WTC11 (cell line): ENCODE results near the gene EBI3.

ENCODE experiments used
- E2F5 ChIP-seq: sonication (generic); formaldehyde crosslinking; IDR thresholded peaks from 2 replicates; pipeline ENCODE4 v1.8.1; 2022; ENCODE audit warnings: mild to moderate bottlenecking, moderate library complexity, missing genetic modification reagents
- FOXJ3 ChIP-seq: sonication (generic); formaldehyde crosslinking; IDR thresholded peaks from 2 replicates; pipeline ENCODE4 v1.9.0; 2021; ENCODE audit warnings: missing genetic modification reagents, mild to moderate bottlenecking, borderline replicate concordance
- FOXK1 ChIP-seq: sonication (generic); formaldehyde crosslinking; IDR thresholded peaks from 2 replicates; pipeline ENCODE4 v1.8.0; 2022; ENCODE audit warnings: mild to moderate bottlenecking, moderate library complexity, missing genetic modification reagents
- FOXP1 ChIP-seq: sonication (generic); formaldehyde crosslinking; IDR thresholded peaks from 2 replicates; pipeline ENCODE4 v1.8.0; 2022; ENCODE audit warnings: missing genetic modification reagents, mild to moderate bottlenecking, moderate library complexity, borderline replicate concordance
- HMGA2 ChIP-seq: fragments of 250-450 bp; sonication (Bioruptor Pico); IDR thresholded peaks from 2 replicates; pipeline ENCODE4 v1.4.0; 2021; ENCODE audit warnings: mild to moderate bottlenecking, moderate library complexity
- KAT7 ChIP-seq: sonication (generic); formaldehyde crosslinking; IDR thresholded peaks from 2 replicates; pipeline ENCODE4 v1.8.1; 2023; ENCODE audit warnings: missing genetic modification reagents, mild to moderate bottlenecking, borderline replicate concordance
- NR2C2 ChIP-seq: sonication (generic); formaldehyde crosslinking; IDR thresholded peaks from 2 replicates; pipeline ENCODE4 v1.8.0; 2022; ENCODE audit warnings: mild to moderate bottlenecking, missing genetic modification reagents
- NR3C1 ChIP-seq: sonication (generic); formaldehyde crosslinking; conservative IDR thresholded peaks from 2 replicates; pipeline ENCODE4 v1.8.1; 2023; ENCODE audit warnings: low read depth, mild to moderate bottlenecking, missing genetic modification reagents
- SMAD3 ChIP-seq: sonication (generic); formaldehyde crosslinking; IDR thresholded peaks from 2 replicates; pipeline ENCODE4 v1.8.0; 2022; ENCODE audit warnings: missing genetic modification reagents, mild to moderate bottlenecking, borderline replicate concordance
- SP1 ChIP-seq: sonication (generic); formaldehyde crosslinking; conservative IDR thresholded peaks from 2 replicates; pipeline ENCODE4 v1.8.1; 2022; ENCODE audit warnings: missing genetic modification reagents
- ZNF121 ChIP-seq: sonication (generic); formaldehyde crosslinking; IDR thresholded peaks from 2 replicates; pipeline ENCODE4 v1.8.0; 2023; ENCODE audit warnings: missing genetic modification reagents
- TF ChIP-seq, protein P1 (sequence below): fragments of 200-600 bp; IDR thresholded peaks from 2 replicates; pipeline ENCODE4 v1.8.0; 2022; ENCODE audit warnings: antibody characterized with exemption
- TF ChIP-seq, protein P2 (sequence below): sonication (generic); formaldehyde crosslinking; IDR thresholded peaks from 2 replicates; pipeline ENCODE4 v1.8.1; 2023; ENCODE audit warnings: mild to moderate bottlenecking, missing genetic modification reagents, moderate library complexity
- TF ChIP-seq, protein P3 (sequence below): sonication (generic); formaldehyde crosslinking; IDR thresholded peaks from 2 replicates; pipeline ENCODE4 v1.8.0; 2022; ENCODE audit warnings: missing genetic modification reagents

- TF ChIP-seq, protein P1, sequence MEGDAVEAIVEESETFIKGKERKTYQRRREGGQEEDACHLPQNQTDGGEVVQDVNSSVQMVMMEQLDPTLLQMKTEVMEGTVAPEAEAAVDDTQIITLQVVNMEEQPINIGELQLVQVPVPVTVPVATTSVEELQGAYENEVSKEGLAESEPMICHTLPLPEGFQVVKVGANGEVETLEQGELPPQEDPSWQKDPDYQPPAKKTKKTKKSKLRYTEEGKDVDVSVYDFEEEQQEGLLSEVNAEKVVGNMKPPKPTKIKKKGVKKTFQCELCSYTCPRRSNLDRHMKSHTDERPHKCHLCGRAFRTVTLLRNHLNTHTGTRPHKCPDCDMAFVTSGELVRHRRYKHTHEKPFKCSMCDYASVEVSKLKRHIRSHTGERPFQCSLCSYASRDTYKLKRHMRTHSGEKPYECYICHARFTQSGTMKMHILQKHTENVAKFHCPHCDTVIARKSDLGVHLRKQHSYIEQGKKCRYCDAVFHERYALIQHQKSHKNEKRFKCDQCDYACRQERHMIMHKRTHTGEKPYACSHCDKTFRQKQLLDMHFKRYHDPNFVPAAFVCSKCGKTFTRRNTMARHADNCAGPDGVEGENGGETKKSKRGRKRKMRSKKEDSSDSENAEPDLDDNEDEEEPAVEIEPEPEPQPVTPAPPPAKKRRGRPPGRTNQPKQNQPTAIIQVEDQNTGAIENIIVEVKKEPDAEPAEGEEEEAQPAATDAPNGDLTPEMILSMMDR, result no peak
- no peak for TF ChIP-seq ZNF121
- TF ChIP-seq, protein P2, sequence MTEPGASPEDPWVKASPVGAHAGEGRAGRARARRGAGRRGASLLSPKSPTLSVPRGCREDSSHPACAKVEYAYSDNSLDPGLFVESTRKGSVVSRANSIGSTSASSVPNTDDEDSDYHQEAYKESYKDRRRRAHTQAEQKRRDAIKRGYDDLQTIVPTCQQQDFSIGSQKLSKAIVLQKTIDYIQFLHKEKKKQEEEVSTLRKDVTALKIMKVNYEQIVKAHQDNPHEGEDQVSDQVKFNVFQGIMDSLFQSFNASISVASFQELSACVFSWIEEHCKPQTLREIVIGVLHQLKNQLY (CRISPR knock-in tag), result no peak
- no peak for TF ChIP-seq E2F5 (CRISPR knock-in tag)
- TF ChIP-seq SMAD3 (CRISPR knock-in tag), result no peak
- no peak for TF ChIP-seq SP1 (CRISPR knock-in tag)
- TF ChIP-seq, protein P3, sequence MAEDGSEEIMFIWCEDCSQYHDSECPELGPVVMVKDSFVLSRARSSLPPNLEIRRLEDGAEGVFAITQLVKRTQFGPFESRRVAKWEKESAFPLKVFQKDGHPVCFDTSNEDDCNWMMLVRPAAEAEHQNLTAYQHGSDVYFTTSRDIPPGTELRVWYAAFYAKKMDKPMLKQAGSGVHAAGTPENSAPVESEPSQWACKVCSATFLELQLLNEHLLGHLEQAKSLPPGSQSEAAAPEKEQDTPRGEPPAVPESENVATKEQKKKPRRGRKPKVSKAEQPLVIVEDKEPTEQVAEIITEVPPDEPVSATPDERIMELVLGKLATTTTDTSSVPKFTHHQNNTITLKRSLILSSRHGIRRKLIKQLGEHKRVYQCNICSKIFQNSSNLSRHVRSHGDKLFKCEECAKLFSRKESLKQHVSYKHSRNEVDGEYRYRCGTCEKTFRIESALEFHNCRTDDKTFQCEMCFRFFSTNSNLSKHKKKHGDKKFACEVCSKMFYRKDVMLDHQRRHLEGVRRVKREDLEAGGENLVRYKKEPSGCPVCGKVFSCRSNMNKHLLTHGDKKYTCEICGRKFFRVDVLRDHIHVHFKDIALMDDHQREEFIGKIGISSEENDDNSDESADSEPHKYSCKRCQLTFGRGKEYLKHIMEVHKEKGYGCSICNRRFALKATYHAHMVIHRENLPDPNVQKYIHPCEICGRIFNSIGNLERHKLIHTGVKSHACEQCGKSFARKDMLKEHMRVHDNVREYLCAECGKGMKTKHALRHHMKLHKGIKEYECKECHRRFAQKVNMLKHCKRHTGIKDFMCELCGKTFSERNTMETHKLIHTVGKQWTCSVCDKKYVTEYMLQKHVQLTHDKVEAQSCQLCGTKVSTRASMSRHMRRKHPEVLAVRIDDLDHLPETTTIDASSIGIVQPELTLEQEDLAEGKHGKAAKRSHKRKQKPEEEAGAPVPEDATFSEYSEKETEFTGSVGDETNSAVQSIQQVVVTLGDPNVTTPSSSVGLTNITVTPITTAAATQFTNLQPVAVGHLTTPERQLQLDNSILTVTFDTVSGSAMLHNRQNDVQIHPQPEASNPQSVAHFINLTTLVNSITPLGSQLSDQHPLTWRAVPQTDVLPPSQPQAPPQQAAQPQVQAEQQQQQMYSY (CRISPR knock-in tag), result no peak
- no peak for TF ChIP-seq HMGA2 (CRISPR knock-in tag)
- TF ChIP-seq KAT7 (CRISPR knock-in tag), result no peak
- TF ChIP-seq FOXP1 (CRISPR knock-in tag), result no peak
- TF ChIP-seq FOXK1, result no peak
- TF ChIP-seq FOXJ3 (CRISPR knock-in tag), result no peak
- TF ChIP-seq NR2C2, result no peak
- no peak for TF ChIP-seq NR3C1 (CRISPR knock-in tag)
Measured at GRCh38 chr19:4184718-4185352, 44.5 kb upstream of the EBI3 start.
